ENCODE measurements around the gene PIK3C2A.

DNA sequence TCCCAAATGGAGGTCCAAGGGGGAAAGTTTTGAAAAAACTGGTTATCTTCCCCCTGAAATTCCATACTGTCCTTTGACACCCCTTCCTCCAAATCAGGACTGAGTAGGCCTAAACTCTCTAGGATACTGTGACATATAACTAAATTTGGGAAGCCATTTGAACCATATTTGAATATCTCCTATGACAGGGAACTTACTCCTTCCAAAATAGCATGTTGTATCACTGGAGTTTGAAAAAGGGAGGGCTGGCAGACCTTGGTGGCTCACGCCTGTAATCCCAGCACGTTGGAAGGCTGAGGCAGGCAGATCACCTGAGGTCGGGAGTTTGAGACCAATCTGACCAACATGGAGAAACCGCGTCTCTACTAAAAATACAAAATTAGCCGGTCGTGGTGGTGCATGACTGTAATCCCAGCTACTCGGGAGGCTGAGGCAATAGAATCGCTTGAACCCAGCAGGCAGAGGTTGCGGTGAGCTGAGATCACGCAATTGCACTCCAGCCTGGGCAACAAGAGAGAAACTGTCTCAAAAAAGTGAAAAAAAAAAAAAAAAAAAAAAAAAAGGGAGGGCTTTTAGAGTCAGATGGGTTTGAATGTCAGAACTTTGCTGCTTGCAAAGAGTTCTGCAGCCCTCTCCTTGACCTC lies 42.4 kb downstream of the PIK3C2A start:
- TF ChIP-seq, protein P1, sequence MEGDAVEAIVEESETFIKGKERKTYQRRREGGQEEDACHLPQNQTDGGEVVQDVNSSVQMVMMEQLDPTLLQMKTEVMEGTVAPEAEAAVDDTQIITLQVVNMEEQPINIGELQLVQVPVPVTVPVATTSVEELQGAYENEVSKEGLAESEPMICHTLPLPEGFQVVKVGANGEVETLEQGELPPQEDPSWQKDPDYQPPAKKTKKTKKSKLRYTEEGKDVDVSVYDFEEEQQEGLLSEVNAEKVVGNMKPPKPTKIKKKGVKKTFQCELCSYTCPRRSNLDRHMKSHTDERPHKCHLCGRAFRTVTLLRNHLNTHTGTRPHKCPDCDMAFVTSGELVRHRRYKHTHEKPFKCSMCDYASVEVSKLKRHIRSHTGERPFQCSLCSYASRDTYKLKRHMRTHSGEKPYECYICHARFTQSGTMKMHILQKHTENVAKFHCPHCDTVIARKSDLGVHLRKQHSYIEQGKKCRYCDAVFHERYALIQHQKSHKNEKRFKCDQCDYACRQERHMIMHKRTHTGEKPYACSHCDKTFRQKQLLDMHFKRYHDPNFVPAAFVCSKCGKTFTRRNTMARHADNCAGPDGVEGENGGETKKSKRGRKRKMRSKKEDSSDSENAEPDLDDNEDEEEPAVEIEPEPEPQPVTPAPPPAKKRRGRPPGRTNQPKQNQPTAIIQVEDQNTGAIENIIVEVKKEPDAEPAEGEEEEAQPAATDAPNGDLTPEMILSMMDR (IDR thresholded peaks at IDR 0.05), result no peak
- TF ChIP-seq EZH2 (IDR thresholded peaks at IDR 0.05; ENCODE audit: borderline replicate concordance, insufficient read depth, low read depth, low read length, poor library complexity, severe bottlenecking), result no peak
